Measurements from ENCODE around the gene ZNF469.
A peak's percentile ranks its signal among the peaks of the same experiment; 100 is the strongest.

Gene ZNF469

DNA sequence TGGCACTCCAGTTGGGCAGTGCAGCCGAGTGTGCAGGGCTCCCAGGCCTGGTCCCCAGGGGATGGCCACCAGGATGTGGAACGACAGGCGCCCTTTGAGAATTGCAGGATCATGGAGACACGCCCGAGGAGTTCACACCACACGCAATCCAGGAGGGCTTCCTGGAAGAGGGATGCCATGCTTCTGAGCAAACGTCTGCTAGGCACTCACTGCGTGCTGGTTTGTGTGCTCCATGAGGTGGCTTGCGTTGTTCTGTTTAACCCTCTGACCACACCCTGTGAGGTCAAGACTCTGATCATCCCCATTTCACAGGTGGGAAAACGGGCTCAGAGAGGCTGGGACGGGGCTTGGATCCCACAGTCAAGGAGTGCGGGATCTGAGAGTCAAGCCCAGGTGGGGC, 37.7 kb downstream of the ZNF469 start:
- no peak for FAIRE-seq
- DNase-seq (ENCODE audit: insufficient read length, low spot score), result no peak

DNA sequence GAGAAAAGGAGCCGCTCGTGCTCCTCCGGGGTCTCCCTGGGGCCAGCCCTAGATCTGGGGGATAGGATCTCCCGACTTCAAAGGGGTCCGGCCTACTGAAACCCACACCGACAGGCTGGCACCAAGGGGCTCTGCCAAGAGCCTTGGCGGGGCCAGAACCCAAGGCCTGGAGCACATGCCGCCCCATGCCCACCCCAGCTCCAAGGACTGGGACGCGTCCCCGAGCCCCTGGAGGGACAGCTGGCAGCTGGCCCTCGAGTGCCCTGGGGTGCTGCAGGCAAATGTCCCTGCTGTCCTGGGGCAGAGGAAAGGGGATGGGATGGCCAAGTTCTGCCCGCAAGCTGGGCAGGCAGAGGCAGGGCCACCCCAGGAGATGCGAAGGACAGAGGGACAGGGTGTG, 38.5 kb downstream of the ZNF469 start:
- DNase-seq (ENCODE audit: insufficient read length, low spot score), result no peak
- no peak for FAIRE-seq

DNA sequence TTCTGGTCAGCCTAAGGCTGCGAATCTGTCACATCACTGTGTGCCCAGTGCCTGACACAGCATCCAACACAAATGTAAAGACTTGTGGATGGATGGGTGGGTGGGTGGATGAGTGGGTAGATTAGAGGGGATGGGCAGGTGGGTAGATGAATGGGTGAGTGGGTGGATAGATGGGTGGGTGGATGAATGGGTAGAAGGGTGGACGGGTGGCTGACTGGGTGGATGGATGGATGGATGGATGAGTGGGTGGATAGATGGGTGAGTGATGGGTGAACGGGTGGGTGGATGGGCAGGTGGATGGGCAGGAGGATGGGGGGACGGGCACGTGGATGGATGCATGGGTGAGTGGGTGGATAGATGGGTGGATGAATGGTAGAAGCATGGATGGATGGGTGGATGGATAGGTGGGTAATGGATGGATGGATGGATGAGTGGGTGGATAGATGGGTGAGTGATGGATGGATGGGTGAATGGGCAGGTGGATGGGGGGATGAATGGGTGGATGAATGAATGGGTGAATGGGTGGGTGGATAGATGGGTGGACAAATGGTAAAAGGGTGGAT, 39.2 kb downstream of the ZNF469 start:
- DNase-seq (ENCODE audit: insufficient read length, low spot score) (no peak), FAIRE-seq (no peak)

DNA sequence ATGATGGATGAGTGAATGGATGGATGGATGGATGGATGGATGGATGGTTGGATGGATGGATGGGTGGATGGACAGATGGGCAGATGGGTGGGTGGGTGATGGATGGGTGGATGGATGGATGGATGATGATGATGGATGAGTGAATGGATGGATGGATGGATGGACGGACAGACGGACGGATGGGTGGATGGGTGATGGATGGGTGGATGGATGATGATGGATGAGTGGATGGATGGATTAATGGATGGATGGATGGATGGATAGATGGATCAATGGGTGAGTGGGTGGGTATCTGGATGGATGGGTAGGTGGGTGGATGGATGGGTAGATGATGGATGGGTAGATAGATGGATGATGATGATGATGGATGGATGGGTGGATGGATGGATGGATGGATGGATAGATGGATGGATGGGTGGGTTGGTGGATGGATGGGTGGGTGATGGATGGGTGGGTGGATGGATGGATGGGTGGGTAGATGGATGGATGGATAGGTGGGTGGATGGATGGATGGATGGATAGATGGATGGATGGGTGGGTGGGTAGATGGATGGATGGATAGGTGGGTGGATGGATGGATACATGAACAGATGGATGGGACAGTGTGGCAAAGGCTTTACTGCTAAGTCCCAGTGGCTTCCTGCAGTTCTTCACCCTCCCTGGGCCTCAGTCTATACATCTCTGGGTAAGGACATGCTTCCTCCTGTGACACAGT, 40.1 kb downstream of the ZNF469 start:
- no peak for DNase-seq (ENCODE audit: insufficient read length, low spot score)
- FAIRE-seq, result no peak

DNA sequence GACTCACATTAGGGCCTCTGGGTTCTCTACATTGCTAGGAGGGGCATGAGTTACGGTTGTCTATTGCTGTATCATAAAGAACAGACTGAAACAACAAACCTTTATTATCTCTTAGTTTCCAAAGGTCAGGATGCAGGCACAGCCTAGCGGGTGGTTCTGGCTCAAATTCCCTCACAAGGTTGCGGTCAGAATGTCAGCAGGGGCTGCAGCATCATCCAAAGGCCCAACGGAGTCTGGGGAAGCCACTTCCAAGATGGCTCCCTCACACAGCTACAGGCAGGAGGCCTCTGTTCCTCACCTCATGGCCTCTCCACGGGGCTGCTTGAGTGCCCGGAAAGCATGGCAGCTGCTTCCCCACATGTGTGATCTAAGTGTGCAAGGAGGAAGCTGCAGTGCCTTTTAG, 40.7 kb downstream of the ZNF469 start:
- FAIRE-seq, result no peak

DNA sequence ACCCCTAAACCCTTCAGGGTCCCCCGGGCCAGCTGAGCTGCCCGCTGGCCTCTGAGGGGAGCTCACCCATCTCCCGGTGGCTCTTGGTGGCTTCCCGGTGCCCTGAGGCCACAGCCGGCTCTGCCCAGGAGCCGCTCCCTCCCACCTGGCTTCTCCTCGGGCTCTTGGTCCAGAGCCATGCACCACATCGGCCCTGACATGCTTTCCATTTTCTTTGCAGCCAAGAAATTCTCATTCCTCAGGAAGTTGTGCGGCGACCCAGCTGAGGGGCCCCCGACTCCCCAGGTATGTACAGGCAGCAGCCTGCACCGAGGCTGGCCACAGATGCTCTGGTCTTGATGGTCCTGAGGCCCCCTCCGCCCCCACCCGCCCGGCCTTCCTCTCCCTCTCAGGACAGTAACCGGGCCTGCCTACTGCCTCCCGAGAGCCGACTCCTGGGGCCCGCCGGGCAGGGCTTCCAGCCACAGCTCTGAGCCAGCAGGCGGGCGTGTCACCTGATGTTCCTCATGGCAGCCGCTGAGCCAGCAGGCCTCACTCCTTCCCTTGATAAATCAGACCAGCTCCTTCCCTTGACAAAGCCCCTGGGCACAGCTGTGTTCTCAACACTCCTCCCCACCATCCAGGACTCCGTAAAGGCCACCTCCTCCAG, 42.0 kb downstream of the ZNF469 start:
- FAIRE-seq (no peak), DNase-seq (ENCODE audit: insufficient read length, low spot score) (no peak)

More for the DNA sequence above, 40.7 kb downstream of the ZNF469 start:
- no peak for DNase-seq (ENCODE audit: insufficient read length, low spot score)

DNA sequence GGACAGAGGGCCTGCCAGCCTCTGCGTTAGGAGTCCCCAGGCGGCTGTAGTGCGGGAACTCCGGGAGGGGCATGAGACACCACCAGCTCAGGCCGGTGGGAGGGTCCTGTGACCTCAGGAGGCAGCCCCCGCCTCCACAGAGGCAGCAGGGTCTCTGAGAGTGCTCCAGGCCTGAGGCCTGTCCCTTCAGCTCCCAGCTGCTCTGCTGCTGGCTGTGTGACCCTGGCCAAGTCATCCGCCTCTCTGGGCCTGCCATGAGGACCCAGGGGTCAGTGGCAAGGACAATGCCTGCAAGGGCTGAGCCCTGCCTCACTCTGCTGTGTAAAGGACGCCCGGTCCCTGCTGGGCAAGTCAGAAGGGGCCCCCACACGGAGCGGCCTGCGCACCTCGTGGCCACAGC, 43.3 kb downstream of the ZNF469 start:
- FAIRE-seq (no peak), DNase-seq (ENCODE audit: insufficient read length, low spot score) (no peak)

DNA sequence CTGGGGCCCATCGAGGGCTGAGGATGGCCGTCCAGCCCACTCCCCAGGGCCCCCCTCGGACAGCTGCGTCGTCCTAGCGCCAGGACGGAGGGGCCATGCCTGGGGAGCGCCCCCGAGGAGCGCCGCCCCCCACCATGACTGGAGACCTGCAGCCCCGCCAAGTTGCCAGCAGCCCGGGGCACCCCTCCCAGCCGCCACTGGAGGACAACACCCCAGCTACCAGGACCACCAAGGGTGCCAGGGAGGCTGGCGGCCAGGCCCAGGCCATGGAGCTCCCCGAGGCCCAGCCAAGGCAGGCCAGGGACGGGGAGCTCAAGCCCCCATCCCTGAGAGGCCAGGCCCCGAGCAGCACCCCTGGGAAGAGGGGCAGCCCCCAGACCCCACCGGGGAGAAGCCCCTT, 44.6 kb downstream of the ZNF469 start:
- DNase-seq (ENCODE audit: insufficient read length, low spot score) (no peak), FAIRE-seq (no peak)

DNA sequence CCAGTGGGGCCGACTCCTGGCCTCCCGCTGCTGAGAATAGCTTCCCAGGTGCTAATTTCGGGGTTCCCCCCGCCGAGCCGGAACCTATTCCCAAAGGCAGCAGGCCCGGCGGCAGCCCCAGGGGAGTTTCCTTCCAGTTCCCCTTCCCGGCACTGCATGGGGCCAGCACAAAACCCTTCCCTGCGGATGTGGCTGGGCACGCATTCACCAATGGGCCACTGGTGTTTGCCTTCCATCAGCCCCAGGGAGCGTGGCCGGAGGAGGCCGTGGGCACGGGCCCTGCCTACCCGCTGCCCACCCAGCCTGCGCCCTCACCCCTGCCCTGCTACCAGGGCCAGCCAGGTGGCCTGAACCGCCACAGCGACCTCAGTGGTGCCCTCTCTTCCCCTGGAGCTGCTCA, 45.4 kb downstream of the ZNF469 start:
- no peak for FAIRE-seq

DNA sequence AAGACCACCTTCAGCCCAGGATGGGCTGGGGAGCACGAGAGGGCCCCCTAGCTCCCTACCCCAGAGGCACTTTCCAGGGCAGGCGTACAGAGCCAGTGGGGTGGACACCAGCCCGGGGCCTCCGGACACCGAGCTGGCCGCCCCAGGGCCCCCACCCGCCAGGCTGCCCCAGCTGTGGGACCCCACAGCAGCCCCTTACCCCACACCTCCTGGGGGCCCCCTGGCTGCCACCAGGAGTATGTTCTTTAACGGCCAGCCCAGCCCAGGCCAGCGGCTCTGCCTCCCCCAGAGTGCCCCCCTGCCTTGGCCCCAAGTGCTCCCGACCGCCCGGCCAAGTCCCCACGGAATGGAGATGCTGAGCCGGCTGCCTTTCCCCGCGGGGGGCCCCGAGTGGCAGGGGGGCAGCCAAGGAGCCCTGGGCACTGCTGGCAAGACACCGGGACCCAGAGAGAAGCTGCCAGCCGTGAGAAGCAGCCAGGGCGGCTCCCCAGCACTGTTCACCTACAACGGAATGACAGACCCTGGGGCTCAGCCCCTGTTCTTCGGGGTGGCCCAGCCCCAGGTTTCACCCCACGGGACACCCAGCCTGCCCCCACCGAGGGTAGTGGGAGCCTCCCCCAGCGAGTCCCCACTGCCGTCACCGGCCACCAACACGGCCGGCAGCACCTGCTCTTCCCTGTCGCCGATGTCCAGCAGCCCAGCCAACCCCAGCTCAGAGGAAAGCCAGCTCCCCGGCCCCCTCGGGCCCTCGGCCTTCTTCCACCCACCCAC, 46.0 kb downstream of the ZNF469 start:
- DNase-seq (ENCODE audit: insufficient read length, low spot score) (no peak), FAIRE-seq (no peak)

More for the DNA sequence above, 45.4 kb downstream of the ZNF469 start:
- DNase-seq (ENCODE audit: insufficient read length, low spot score), result no peak

DNA sequence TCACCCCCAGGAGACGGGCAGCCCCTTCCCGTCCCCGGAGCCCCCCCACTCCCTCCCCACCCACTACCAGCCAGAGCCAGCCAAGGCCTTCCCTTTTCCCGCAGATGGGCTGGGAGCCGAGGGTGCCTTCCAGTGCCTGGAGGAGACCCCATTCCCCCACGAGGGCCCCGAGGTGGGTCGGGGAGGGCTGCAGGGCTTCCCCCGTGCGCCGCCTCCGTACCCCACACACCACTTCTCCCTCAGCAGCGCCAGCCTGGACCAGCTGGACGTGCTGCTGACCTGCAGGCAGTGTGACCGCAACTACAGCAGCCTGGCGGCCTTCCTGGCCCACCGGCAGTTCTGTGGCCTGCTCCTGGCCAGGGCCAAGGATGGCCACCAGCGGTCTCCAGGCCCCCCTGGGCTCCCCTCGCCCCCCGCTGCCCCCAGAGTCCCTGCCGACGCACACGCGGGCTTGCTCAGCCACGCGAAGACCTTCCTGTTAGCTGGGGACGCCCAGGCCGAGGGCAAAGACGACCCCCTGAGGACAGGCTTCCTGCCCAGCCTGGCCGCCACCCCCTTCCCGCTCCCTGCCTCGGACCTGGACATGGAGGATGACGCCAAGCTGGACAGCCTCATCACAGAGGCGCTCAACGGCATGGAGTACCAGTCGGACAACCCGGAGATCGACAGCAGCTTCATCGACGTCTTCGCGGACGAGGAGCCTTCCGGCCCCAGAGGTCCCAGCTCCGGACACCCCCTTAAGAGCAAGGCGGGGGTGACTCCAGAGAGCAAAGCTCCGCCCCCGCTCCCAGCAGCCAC, 46.8 kb downstream of the ZNF469 start:
- no peak for DNase-seq (ENCODE audit: insufficient read length, low spot score)
- FAIRE-seq, result no peak

DNA sequence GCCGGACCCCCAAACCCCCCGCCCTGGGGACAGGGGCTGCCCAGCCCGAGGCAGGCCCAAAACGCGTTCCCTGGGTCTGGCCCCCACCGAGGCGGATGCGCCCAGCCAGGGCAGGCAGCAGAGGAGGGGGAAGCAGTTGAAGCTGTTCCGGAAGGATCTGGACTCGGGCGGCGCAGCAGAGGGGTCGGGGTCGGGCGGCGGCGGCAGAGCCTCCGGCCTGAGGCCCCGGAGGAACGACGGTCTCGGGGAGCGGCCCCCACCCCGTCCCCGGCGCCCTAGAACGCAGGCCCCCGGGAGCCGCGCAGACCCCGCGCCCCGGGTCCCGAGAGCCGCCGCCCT, 47.4 kb downstream of the ZNF469 start:
- DNase-seq (ENCODE audit: insufficient read length, low spot score), result peak; percentile 57
- peak; percentile 21 for FAIRE-seq

DNA sequence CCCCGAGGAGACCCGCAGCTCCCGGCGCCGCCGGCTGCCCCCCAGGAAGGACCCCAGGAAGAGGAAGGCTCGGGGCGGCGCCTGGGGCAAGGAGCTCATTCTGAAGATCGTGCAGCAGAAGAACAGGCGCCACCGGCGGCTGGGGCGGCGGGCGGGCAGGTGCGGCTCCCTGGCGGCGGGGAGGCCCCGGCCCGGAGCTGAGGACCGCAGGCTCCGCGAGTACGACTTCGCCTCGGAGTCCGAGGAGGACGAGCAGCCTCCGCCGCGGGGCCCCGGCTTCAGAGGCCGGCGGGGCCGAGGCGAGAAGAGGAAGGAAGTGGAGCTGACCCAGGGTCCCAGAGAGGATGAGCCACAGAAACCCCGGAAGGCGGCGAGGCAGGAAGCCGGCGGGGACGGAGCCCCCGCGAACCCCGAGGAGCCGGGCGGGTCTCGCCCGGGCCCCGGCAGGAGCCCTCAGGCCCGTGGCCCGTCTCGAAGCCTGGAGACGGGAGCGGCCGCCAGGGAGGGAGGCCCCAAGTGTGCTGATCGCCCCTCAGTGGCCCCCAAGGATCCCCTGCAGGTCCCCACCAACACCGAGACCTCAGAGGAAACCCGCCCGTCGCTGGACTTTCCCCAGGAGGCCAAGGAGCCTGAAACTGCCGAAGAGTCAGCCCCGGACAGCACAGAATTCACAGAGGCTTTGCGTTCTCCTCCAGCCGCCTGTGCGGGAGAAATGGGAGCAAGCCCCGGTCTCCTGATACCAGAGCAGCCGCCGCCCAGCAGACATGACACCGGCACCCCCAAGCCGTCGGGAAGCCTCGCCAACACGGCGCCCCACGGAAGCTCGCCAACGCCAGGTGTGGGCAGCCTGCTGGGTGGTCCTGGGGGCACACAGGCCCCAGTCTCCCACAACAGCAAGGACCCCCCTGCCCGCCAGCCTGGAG, 48.0 kb downstream of the ZNF469 start:
- DNase-seq (ENCODE audit: insufficient read length, low spot score), result peak; percentile 96
- FAIRE-seq, result peak; percentile 51

DNA sequence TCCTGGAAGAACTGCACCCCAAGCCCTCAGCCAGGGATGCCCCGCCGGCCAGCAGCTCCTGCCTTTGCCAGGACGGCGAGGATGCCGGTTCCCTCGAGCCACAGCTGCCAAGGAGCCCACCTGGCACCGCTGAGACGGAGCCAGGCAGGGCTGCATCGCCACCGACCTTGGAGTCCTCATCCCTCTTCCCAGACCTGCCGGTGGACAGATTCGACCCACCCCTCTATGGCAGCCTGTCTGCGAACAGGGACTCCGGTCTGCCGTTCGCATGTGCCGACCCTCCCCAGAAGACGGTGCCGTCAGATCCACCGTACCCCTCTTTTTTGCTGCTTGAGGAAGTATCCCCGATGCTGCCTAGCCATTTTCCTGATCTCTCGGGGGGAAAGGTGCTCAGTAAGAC, 48.9 kb downstream of the ZNF469 start:
- DNase-seq (ENCODE audit: insufficient read length, low spot score) (no peak), FAIRE-seq (no peak)

DNA sequence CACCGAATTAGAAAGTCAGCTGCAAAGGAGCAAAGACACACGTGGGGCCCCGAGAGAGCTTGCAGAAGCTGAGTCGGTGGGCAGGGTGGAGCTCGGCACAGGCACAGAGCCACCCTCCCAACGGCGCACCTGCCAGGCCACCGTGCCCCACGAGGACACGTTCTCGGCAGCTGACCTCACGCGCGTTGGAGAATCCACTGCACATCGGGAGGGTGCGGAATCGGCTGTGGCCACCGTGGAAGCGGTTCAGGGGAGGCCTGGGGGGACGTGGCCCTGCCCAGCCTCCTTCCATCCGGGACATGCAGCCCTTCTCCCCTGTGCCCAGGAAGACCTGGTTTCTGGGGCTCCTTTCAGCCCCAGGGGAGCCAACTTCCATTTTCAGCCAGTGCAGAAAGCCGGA, 49.4 kb downstream of the ZNF469 start:
- FAIRE-seq (no peak), DNase-seq (ENCODE audit: insufficient read length, low spot score) (no peak)

Data from GM19239 (cell line).